Stimulated activated CD8-positive, alpha-beta memory T cell treated with anti-CD3 and anti-CD28 coated beads, Interleukin-7, amount 100 ng/mL, for 24 hours (primary cell): ENCODE measurements around the gene PHOSPHO2.

Experiments used
- DNase-seq: peaks from one replicate; pipeline ENCODE4 v3.0.0-alpha.2; 2020; ENCODE audit warnings: low read depth

Gene PHOSPHO2

GRCh38 chr2:169694113-169694893, at the start of gene PHOSPHO2, which contains the start of gene CFAP210:
TSS of gene PHOSPHO2 (plus strand) at chr2:169694469. CDS start at chr2:169700972, 6,503 bp downstream.
TSS of gene CFAP210 (minus strand) at chr2:169694405. CDS start at chr2:169694327, 78 bp downstream.
- DNase-seq, result peak; percentile 99

- no peak for DNase-seq
Observed at GRCh38 chr2:169647496-169647895, 46.8 kb upstream of the PHOSPHO2 start.

- no peak for DNase-seq
Observed at GRCh38 chr2:169649278-169649677, 45.0 kb upstream of the PHOSPHO2 start.

- DNase-seq, result no peak
Observed at GRCh38 chr2:169653636-169654035, 40.6 kb upstream of the PHOSPHO2 start.

DNA sequence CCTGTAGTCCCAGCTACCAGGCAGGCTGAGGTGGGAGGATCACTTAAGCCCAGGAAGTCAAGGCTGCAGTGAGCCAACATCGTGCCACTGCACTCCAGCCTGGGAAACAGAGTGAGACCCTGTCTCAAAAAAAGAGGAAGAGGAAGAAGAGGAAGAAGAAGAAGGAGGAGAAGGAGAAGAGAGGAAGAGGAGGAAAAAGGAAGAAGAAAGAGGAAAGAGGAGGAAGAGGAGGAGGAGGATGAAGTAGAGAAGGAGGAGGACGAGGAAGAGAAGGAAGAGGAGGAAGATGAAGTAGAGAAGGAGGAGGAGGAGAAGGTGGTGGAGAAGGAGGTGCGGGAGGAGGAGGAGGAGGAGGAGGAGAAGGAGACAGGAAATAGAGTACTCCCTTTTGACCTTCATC, 38.1 kb upstream of the PHOSPHO2 start:
- no peak for DNase-seq

GRCh38 chr2:169658877-169659276, 35.4 kb upstream of the PHOSPHO2 start:
- DNase-seq, result no peak

- no peak for DNase-seq
Observed at GRCh38 chr2:169659320-169659719, 34.9 kb upstream of the PHOSPHO2 start.

- DNase-seq, result no peak
Observed at GRCh38 chr2:169661265-169661664, 33.0 kb upstream of the PHOSPHO2 start.

- no peak for DNase-seq
Observed at GRCh38 chr2:169662744-169663143, 31.5 kb upstream of the PHOSPHO2 start.

- DNase-seq, result no peak
Observed at GRCh38 chr2:169663247-169663646, 31.0 kb upstream of the PHOSPHO2 start.

- DNase-seq, result no peak
Observed at GRCh38 chr2:169664600-169664977, 29.7 kb upstream of the PHOSPHO2 start.

DNA sequence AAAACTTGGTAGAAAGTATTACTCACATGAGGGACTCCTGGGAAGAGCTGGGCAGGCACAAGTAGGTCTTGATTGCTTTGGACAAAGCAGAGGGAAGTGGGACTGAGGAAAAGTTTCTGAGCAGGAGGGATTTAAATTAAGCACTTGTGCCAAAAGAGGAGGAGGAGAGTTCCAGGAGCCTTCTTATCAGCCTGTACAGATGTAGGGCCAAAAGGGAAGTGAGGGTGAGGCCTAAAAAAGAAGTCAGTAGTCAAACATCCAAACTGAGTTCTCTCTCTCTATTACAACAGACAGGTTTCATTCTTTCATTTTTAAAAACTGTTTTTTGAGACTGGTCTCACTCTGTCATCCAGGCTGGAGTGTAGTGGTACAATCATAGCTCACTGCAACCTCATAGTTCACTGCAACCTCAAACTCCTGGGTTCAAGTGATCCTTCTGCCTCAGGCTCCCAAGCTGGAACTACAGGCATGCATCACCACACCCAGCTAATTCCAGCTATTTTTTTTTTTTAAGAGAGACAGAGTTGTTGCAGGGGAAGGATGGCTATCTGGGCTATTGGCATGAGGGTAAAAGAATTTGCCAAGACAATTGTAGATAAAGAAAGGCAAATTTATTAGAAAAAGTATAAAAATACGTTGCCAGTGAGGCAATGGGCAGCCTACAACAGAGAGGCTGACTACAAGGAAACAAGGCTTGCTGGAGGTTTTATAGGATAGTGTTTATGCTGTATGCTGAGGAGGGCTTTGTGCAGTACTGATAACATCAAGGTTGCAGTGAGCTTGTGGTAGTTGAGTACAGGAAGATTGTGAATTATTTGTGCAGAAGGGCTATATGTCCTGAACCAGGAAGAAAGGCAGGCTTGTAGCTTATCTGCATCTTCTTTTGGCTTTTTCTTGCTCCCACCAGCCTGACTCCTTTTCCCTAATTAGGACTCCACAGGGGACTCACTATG, 29.0 kb upstream of the PHOSPHO2 start:
- no peak for DNase-seq

- DNase-seq, result no peak
Observed at GRCh38 chr2:169667583-169667982, 26.7 kb upstream of the PHOSPHO2 start.

- DNase-seq, result no peak
Observed at GRCh38 chr2:169670215-169670651, 24.0 kb upstream of the PHOSPHO2 start.

DNA sequence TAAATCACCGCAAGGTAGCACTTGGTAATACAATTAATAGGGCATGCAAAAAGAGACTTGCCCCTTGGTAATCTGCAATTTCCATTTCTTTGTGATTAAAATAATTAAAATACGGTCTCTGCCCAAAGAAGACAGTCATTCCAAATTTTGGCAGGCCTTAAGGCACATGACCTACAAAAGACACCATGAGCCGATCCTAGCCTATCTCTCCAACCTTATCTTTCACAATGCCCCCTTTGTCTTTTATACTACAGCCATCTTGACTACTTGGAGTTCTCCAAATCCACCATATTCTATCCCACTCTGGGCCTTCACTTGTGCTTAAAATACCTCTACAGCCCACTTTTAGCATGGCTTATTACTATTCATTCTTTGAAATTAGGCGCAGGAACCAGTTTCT, 23.3 kb upstream of the PHOSPHO2 start:
- DNase-seq, result no peak

DNA sequence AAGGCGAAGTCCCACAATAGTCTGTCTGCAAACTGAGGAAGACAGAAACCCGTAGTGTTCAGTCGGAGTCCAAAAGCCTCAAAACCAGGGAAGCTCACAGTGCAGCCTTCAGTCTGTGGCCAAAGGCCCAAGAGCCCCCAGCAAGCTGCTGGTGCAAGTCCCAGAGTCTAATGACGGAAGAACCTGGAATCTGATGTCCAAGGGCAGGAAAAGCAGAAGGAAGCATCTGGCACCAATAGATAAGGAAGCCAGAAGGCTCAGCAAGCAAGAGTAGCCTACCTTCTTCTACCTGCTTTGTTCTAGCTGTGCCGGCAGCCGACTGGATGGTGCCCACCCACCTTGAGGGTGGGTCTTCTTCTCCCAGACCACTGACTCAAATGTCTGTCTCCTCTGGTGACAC, 21.9 kb upstream of the PHOSPHO2 start:
- no peak for DNase-seq

GRCh38 chr2:169673106-169673505, 21.2 kb upstream of the PHOSPHO2 start:
- no peak for DNase-seq

GRCh38 chr2:169673921-169674320, 20.3 kb upstream of the PHOSPHO2 start:
- DNase-seq, result no peak

GRCh38 chr2:169676357-169676756, 17.9 kb upstream of the PHOSPHO2 start:
- DNase-seq, result no peak

- DNase-seq, result no peak
Observed at GRCh38 chr2:169676850-169677249, 17.4 kb upstream of the PHOSPHO2 start.

DNA sequence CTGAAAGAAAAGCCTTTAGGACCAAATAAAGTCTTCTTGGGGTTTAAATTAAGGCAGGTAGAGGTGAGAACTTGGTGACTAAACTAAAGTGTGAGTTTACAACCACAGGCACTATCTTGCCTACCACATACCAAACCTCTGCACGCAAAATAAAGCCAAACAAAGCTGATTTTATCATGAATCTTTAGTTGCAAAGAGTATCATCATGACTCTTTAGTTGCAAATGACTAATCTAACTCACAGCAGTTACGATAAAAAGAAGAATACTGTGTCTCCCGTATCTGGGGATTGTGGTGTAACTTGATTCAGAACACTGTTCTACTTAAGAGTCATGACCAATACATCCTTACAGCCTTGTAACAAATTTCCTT, 11.2 kb upstream of the PHOSPHO2 start:
- DNase-seq, result no peak

- DNase-seq, result no peak
Observed at GRCh38 chr2:169683425-169684134, 10.7 kb upstream of the PHOSPHO2 start.
